Esophagus muscularis mucosa (tissue), 4 donors: ENCODE results near the gene GAGE13. TPM values are rescaled to one million over a fixed set of nuclear protein-coding genes. Genes with fewer than 3 reads are reported as not detected.
"Not testable (repeated sequence)": the region's sequence is repeated elsewhere in the genome, so short reads cannot be mapped to it uniquely, and the experiment has no call there.

Experiments used
- DNase-seq: peaks from one replicate; pipeline ENCODE4 v3.0.0-alpha.2; 2017; ENCODE audit errors: extremely low spot score
- H3K27ac ChIP-seq, 4 donors: fragments of 200-600 bp; sonication (generic); replicated peaks in 1 of 4; 1 replicate in 3 of 4; 2 replicates in 1 of 4; pipeline ENCODE4 v1.5.1; 2016 to 2019; ENCODE audit warnings: mild to moderate bottlenecking in 1 of 4
- H3K27me3 ChIP-seq, 4 donors: fragments of 200-600 bp; sonication (generic); one replicate each; pipeline versions ENCODE4 v1.5.1 to v1.6.0; 2016 to 2019
- H3K36me3 ChIP-seq, 4 donors: fragments of 200-600 bp; sonication (generic); one replicate each; pipeline ENCODE4 v1.5.1; 2016 to 2019
- H3K4me1 ChIP-seq, 4 donors: fragments of 200-600 bp; sonication (generic); one replicate each; pipeline ENCODE4 v1.5.1; 2016 to 2019
- H3K4me3 ChIP-seq, 4 donors: fragments of 200-600 bp; sonication (generic); 1 replicate in 2 of 4; 2 replicates in 2 of 4; pipeline ENCODE4 v1.5.1; 2016 to 2019; ENCODE audit warnings: mild to moderate bottlenecking in 4 of 4, moderate library complexity in 1 of 4
- H3K9me3 ChIP-seq, 4 donors: fragments of 200-600 bp; sonication (generic); 1 replicate in 3 of 4; 2 replicates in 1 of 4; pipeline ENCODE4 v1.5.1; 2016 to 2019
- WGBS: methylation state at CpG from one replicate; pipeline ENCODE4 v1.1.5; 2018; 5-methylcytosine and 5-hydroxymethylcytosine counted together
- intact Hi-C: fragments of 100-400 bp; cut with DNase I; formaldehyde crosslinking; loops from one replicate; pipeline ENCODE4 v1.15.1; 2023
- total RNA-seq, 4 donors: library from RNA; depleted of rRNA; stranded (reverse); fragments of >200 nt; gene quantifications; one replicate each; pipeline versions ENCODE4 v1.1.0 to v1.2.1, GENCODE V29; 2016

Gene GAGE13
- total RNA-seq, 4 donors from 2014 or later: not detected

GRCh38 chrX:49344496-49345175 is 13.3 kb downstream of the GAGE13 start:
- H3K27me3 ChIP-seq, H3K9me3 ChIP-seq, H3K27ac ChIP-seq, DNase-seq, H3K4me1 ChIP-seq, intact Hi-C loops, H3K4me3 ChIP-seq, H3K36me3 ChIP-seq: not testable (repeated sequence)
- 73% methylated on average over 14 of the region's 15 CpGs for WGBS

GRCh38 chrX:49345402-49345801 is 14.0 kb downstream of the GAGE13 start:
- intact Hi-C loops, H3K4me3 ChIP-seq: not testable (repeated sequence)

DNA sequence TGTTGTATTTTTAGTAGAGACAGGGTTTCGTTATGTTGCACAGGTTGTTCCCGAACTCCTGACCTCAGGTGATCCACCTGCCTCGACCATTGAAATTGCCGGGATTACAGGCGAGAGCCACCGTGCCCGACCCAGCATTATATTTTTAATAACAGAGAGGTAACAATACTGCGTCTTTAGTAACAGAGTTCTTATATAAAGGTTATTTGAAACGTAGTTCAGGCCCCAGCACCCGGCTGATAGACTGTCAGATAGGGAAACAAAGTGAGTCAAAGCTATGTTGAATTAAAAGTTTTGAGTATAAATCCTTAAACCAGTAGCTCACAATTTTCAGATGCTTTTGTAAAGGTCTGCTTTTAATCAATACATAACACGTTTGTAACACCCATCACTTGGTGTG is 14.8 kb downstream of the GAGE13 start:
- H3K4me1 ChIP-seq, intact Hi-C loops, H3K36me3 ChIP-seq, H3K9me3 ChIP-seq, H3K4me3 ChIP-seq, H3K27ac ChIP-seq, H3K27me3 ChIP-seq: not testable (repeated sequence)
- WGBS: 80% methylated on average over 11 of the region's 11 CpGs
- peak; percentile 93 for DNase-seq

More at GRCh38 chrX:49345402-49345801, 14.0 kb downstream of the GAGE13 start:
- not testable (repeated sequence) for DNase-seq, H3K36me3 ChIP-seq, H3K27me3 ChIP-seq, H3K4me1 ChIP-seq, H3K27ac ChIP-seq, H3K9me3 ChIP-seq
- WGBS: 81% methylated on average over 9 of the region's 10 CpGs

Other genes with a start within 250 kb of the GAGE13 start
- gene GPKOW, start 207.8 kb upstream of the GAGE13 start, total RNA-seq: 10 to 100 TPM; 27.8 to 43.8 (median 32.4) TPM
- gene MAGIX, start 168.8 kb upstream of the GAGE13 start, total RNA-seq: 1 to 10 TPM; 1.5 to 4.2 (median 3.6) TPM
- gene PLP2, start 159.7 kb upstream of the GAGE13 start, total RNA-seq: 100 to 1,000 TPM in 1 of 4 donors, 10 to 100 TPM in 3; 55.3 to 101 (median 76.3) TPM
- gene PRICKLE3, start 145.2 kb upstream of the GAGE13 start, total RNA-seq: 10 to 100 TPM in 3 of 4 donors, 1 to 10 TPM in 1; 7.6 to 16.2 (median 12.3) TPM
- 10 to 100 TPM in 1 of 4 donors, 1 to 10 TPM in 3; 4.5 to 12.0 (median 6.1) TPM for gene SYP, start 131.4 kb upstream of the GAGE13 start, total RNA-seq
- gene CACNA1F, start 98.2 kb upstream of the GAGE13 start, total RNA-seq: under 1 TPM; under 0.01 to 0.42 (median 0.06) TPM
- 10 to 100 TPM; 12.9 to 18.5 (median 16.2) TPM for gene CCDC22, start 96.1 kb upstream of the GAGE13 start, total RNA-seq
- gene FOXP3, start 66.9 kb upstream of the GAGE13 start, total RNA-seq: not detected
- 10 to 100 TPM; 13.8 to 27.0 (median 16.4) TPM for gene PPP1R3F, start 61.8 kb upstream of the GAGE13 start, total RNA-seq
- 1 to 10 TPM in 1 of 4 donors, not detected in 3; 1.2 TPM for gene GAGE10, start 27.9 kb upstream of the GAGE13 start, total RNA-seq
- gene GAGE12J, start 9.5 kb upstream of the GAGE13 start, total RNA-seq: not detected
- not detected for gene GAGE12C, start 200.6 kb downstream of the GAGE13 start, total RNA-seq
- gene GAGE12D, start 210.2 kb downstream of the GAGE13 start, total RNA-seq: not detected
- not detected for gene GAGE12E, start 219.7 kb downstream of the GAGE13 start, total RNA-seq
- gene GAGE12F, start 229.3 kb downstream of the GAGE13 start, total RNA-seq: not detected
- gene GAGE12G, start 238.8 kb downstream of the GAGE13 start, total RNA-seq: not detected
- not detected for gene GAGE12H, start 248.4 kb downstream of the GAGE13 start, total RNA-seq